ENCODE measurements around the gene FDX1. TPM values are rescaled to one million over a fixed set of nuclear protein-coding genes. Genes with fewer than 3 reads are reported as not detected.

The FDX1 gene
- total RNA-seq, 3 donors from 2014 or later (not counting 1 experiment from before 2014, with no cell fraction given) = 6.7 to 7.9 (median 7.8) TPM

- TF ChIP-seq CTCF (IDR thresholded peaks at IDR 0.05) = no peak
- no CpG with 5 or more reads among the region's 2 CpGs for WGBS (ENCODE audit: insufficient coverage)
- peaks cover 25% of the 10 kb centered on the region for H3K36me3 Mint-ChIP-seq
Measured at GRCh38 chr11:110438017-110438416, 8.3 kb downstream of the FDX1 start.

GRCh38 chr11:110445437-110445836 is 15.7 kb downstream of the FDX1 start:
- Histone ChIP-seq H3K27me3 (ENCODE audit: control insufficient read depth, insufficient read depth, low read length) (no peaks in the 10 kb centered on the region), H3K36me3 (ENCODE audit: control insufficient read depth, insufficient read depth, low read length) (peaks cover 2% of the 10 kb centered on the region), H3K4me1 (ENCODE audit: control insufficient read depth, insufficient read depth, low read length) (peaks cover 2% of the 10 kb centered on the region), H3K4me3 (ENCODE audit: low read length) (no peak overlapping the region), H3K9me3 (ENCODE audit: control insufficient read depth, insufficient read depth, low read length) (no peaks in the 10 kb centered on the region), H3K27ac (ENCODE audit: low read length) (no peak overlapping the region)
- H3K4me1 Mint-ChIP-seq = peaks cover 23 to 42% of the 10 kb centered on the region in 2 donors
- no peak for TF ChIP-seq CTCF (IDR thresholded peaks at IDR 0.05)
- H3K27me3 Mint-ChIP-seq (ENCODE audit: low read depth in 2 of 2) = no peaks in the 10 kb centered on the region
- H3K27ac Mint-ChIP-seq = no peak overlapping the region
- no peak overlapping the region for H3K4me3 Mint-ChIP-seq
- no peak for DNase-seq
- no peak for ATAC-seq
- peaks cover 10% of the 10 kb centered on the region for H3K36me3 Mint-ChIP-seq
- 92% methylated on average over 1 of the region's 1 CpG for WGBS (ENCODE audit: insufficient coverage)
- intact Hi-C loops (cut with micrococcal nuclease) = no loop called here
- peaks cover 0 to 2% of the 10 kb centered on the region in 2 donors for H3K9me3 Mint-ChIP-seq

More at GRCh38 chr11:110438017-110438416, 8.3 kb downstream of the FDX1 start:
- H3K4me3 ChIP-seq (ENCODE audit: low read length) = no peak overlapping the region
- peaks cover 6% of the 10 kb centered on the region for H3K36me3 ChIP-seq (ENCODE audit: control insufficient read depth, insufficient read depth, low read length)
- no peak overlapping the region for H3K27ac Mint-ChIP-seq
- no peaks in the 10 kb centered on the region for H3K27me3 ChIP-seq (ENCODE audit: control insufficient read depth, insufficient read depth, low read length)
- intact Hi-C loops (cut with micrococcal nuclease) = loop anchor here (5.0 kb wide), 1 partner anchor 794 kb away; no protein-coding TSS in a partner anchor
- peaks cover 0 to 2% of the 10 kb centered on the region in 2 donors for H3K9me3 Mint-ChIP-seq
- H3K4me1 ChIP-seq (ENCODE audit: control insufficient read depth, insufficient read depth, low read length) = peaks cover 3% of the 10 kb centered on the region
- H3K4me3 Mint-ChIP-seq = no peak overlapping the region
- DNase-seq (no peak), ATAC-seq (no peak)
- H3K27ac ChIP-seq (ENCODE audit: low read length) = no peak overlapping the region
- H3K4me1 Mint-ChIP-seq = peaks cover 40 to 48% of the 10 kb centered on the region in 2 donors
- no peaks in the 10 kb centered on the region for H3K9me3 ChIP-seq (ENCODE audit: control insufficient read depth, insufficient read depth, low read length)
- no peaks in the 10 kb centered on the region for H3K27me3 Mint-ChIP-seq (ENCODE audit: low read depth in 2 of 2)

GRCh38 chr11:110446061-110446460 is 16.3 kb downstream of the FDX1 start:
- intact Hi-C loops (cut with micrococcal nuclease) = no loop called here
- peaks cover 4% of the 10 kb centered on the region for H3K36me3 Mint-ChIP-seq

More at GRCh38 chr11:110446061-110446460, 16.3 kb downstream of the FDX1 start:
- TF ChIP-seq CTCF (IDR thresholded peaks at IDR 0.05) = no peak
- no peak overlapping the region for H3K27ac ChIP-seq (ENCODE audit: low read length)
- H3K4me1 ChIP-seq (ENCODE audit: control insufficient read depth, insufficient read depth, low read length) = peaks cover 2% of the 10 kb centered on the region
- no peaks in the 10 kb centered on the region for H3K9me3 ChIP-seq (ENCODE audit: control insufficient read depth, insufficient read depth, low read length)
- no peak overlapping the region for H3K4me3 ChIP-seq (ENCODE audit: low read length)
- H3K4me3 Mint-ChIP-seq = no peak overlapping the region
- H3K36me3 ChIP-seq (ENCODE audit: control insufficient read depth, insufficient read depth, low read length) = peaks cover under 1% of the 10 kb centered on the region
- H3K9me3 Mint-ChIP-seq = peaks cover 0 to 1% of the 10 kb centered on the region in 2 donors
- ATAC-seq (no peak), DNase-seq (no peak)
- H3K27ac Mint-ChIP-seq = no peak overlapping the region
- WGBS (ENCODE audit: insufficient coverage) = 97% methylated on average over 3 of the region's 3 CpGs
- peaks cover 19 to 41% of the 10 kb centered on the region in 2 donors for H3K4me1 Mint-ChIP-seq
- no peaks in the 10 kb centered on the region for H3K27me3 ChIP-seq (ENCODE audit: control insufficient read depth, insufficient read depth, low read length)
- H3K27me3 Mint-ChIP-seq (ENCODE audit: low read depth in 2 of 2) = no peaks in the 10 kb centered on the region

Measured in natural killer cell (primary cell).